Coronary artery (tissue), 2 donors: ENCODE measurements around the gene CRTC2.

Experiments used
- DNase-seq: peaks from one replicate; pipeline ENCODE4 v3.0.0-alpha.2; 2017; ENCODE audit warnings: low spot score
- H3K27ac ChIP-seq, 2 donors: fragments of 200-600 bp; sonication (generic); one replicate each; pipeline ENCODE4 v1.5.1; 2016 to 2019
- H3K4me3 ChIP-seq: fragments of 200-600 bp; sonication (generic); 2 replicates; pipeline ENCODE4 v1.5.1; 2016; ENCODE audit warnings: mild to moderate bottlenecking, moderate library complexity
- TF ChIP-seq, protein P1 (sequence below): fragments of 200-600 bp; sonication (generic); IDR thresholded peaks from one replicate; pipeline ENCODE4 v1.5.1; 2019; ENCODE audit warnings: antibody characterized with exemption

The CRTC2 gene

DNA sequence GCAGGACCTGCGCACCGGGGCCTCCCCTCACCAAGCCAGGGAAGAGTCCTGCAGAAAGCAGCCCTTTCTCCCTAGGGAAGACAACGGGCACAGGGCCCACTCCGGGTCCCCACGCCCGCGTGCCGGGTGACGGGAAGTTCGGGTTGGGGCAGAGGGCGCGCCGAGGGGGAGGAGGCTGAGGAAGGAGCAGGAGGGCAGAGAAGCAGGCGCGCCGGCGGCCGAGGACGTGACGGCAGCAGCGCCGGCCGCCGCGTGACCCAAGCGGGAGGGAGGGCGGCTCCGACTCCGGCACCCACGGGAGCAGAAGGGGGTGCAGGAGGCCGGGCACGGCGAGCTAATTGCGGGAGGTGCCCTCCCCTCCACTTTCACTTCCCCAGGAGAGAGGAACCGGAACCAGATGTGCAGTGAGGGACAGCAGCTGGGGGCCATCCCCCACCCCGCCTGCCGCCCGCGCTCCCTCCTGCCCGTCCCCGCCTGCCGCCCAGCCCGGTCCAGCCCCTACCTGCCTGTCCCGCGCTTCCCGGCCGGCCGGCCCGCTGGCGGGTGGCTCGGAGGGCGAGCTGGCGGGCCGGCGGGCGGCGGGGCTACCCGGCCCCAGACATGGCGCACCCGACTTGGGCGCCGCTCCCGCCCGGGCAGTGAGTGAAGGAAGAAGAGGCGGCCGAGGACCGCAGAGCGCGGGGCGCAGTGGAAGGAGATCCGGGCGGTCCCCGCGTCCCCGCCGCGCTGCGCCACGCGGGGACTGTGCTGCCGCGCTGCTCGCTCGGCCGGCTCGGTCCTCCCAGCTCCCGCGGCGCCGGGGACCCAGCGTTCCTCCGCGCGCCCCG, 12.4 kb downstream of the CRTC2 start:
- Histone ChIP-seq H3K27ac (peak overlapping the region; percentile 97 to 98), H3K4me3 (peak overlapping the region; percentile 89)
- peak; percentile 91 for DNase-seq
- TF ChIP-seq, protein P1, sequence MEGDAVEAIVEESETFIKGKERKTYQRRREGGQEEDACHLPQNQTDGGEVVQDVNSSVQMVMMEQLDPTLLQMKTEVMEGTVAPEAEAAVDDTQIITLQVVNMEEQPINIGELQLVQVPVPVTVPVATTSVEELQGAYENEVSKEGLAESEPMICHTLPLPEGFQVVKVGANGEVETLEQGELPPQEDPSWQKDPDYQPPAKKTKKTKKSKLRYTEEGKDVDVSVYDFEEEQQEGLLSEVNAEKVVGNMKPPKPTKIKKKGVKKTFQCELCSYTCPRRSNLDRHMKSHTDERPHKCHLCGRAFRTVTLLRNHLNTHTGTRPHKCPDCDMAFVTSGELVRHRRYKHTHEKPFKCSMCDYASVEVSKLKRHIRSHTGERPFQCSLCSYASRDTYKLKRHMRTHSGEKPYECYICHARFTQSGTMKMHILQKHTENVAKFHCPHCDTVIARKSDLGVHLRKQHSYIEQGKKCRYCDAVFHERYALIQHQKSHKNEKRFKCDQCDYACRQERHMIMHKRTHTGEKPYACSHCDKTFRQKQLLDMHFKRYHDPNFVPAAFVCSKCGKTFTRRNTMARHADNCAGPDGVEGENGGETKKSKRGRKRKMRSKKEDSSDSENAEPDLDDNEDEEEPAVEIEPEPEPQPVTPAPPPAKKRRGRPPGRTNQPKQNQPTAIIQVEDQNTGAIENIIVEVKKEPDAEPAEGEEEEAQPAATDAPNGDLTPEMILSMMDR, result no peak

DNA sequence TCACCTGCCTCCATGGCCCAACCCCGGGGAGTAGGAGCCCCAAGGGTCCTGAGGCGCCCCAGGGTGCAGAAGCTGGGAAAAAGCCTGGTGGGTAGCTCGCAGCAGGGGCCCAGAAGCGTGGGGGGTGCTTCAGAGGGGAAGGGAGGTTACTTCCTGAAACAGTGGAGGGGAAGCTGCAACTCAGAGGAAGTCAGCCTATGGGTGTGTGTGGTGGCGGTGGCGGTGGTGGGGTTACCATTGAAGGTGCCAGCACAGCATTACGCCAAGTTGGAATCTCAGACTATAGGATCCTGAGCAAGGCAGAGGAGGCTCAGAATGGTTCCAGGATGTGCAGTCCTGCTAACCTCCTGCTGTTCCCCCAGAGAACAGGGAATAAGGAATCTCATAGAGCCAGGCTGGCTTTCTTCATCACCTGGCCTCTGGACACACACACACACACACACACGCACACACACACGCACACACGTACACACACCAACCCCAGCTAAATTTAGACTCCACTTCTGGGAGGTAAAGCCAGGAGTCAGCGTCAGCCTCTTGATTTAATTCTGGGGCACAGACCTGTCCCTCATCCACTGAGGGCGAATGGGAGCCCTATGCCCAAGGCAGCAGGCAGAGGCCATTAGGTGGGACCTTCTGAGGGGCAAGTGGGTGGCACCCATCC, 13.1 kb downstream of the CRTC2 start:
- TF ChIP-seq, protein P1, result no peak
- peak overlapping the region; percentile 97 to 98 for H3K27ac ChIP-seq
- peak overlapping the region; percentile 89 for H3K4me3 ChIP-seq
- no peak for DNase-seq

DNA sequence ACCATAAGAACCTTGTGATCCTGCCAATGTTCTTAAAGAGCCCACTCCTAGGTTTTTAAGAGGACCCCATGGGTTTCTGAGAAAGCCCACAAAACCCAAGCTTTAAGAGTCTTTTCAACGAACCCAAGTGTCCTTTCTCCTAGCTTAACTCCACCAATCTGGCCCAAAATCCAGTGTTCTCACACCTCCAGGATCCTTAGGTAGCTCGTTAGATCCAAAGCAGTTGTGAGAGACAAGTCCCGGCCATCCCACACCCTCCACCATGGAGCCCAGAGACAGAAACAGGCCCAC, 13.6 kb downstream of the CRTC2 start:
- TF ChIP-seq, protein P1, result no peak
- peak overlapping the region; percentile 89 for H3K4me3 ChIP-seq
- peak overlapping the region; percentile 97 to 98 for H3K27ac ChIP-seq
- DNase-seq, result no peak

DNA sequence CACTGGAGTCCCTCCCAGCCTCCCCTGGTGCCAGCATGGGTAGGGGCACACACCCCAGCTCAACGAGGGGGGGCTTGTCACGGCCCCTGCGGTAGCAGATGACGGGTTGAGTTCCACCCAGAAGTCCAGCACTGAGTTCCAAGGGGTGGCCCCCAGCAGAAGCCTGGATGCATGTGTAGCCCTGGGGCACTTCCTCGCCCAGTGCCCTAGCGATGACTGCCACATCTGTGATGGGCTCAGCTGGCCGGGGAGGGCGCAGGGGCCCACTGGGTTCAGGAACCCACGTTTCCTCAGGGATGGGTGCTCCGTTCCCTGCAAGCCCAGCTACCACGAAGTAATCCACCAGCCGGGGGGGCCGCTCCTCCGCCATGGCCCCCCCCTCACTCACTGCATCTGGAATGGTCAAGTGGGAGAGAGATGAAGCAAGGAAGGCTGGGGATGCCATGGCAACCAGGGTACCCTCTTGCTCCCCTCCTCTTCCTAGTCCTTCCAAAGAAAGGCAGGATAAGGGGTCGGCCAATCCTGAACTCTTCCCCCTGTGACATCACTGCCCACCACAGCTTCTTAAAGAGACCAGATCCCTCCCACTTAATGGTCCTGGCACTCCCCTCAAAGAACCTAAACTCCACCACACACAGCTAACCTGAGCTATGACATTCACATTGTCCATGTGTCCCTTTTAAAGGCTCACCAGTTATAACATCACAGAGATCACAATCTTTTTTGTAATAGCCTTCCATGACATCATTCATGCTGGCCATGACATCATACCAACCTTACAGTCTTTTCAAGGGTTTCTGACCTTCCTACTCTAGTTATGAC, 14.2 kb downstream of the CRTC2 start:
- DNase-seq, result no peak
- TF ChIP-seq, protein P1, result no peak
- peak overlapping the region; percentile 89 for H3K4me3 ChIP-seq
- H3K27ac ChIP-seq, result peak overlapping the region; percentile 97 to 98

DNA sequence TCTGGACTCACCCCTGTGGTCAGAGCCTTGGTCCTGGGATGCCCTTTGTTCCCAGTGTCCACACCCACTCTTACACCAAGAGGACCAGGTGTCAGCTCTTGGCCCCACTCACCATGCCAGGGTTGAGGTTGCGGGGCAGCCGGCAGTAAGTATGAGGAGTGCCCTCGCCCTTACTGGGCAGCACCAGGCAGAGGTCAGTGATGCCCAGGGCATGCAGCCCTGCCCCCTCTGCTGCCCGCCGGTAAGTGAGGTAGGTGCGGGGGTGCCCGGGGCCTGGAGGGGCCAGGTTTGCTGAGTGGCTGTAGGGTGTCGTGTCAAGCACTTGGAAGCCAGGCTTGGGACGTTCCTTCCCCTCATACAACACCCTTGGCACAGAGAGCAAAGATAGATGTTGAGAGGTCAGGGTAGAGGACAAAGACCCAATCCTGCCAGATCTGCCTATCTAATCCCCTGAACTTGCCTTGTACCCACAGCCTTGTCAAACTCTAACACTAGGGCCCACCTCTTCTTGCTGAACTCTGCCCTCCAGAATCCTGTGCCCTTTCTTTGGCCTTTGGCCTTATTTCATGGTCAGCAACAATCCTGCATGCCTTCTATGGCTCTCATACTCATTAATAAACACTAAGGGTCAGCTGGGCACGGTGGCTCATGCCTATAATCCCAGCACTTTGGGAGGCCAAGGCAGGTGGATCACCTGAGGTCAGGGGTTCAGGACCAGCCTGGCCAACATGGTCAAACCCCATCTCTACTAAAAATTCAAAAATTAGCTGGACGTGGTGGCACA, 15.5 kb downstream of the CRTC2 start:
- Histone ChIP-seq H3K4me3 (no peak overlapping the region), H3K27ac (no peak overlapping the region)
- TF ChIP-seq, protein P1, result no peak
- no peak for DNase-seq

DNA sequence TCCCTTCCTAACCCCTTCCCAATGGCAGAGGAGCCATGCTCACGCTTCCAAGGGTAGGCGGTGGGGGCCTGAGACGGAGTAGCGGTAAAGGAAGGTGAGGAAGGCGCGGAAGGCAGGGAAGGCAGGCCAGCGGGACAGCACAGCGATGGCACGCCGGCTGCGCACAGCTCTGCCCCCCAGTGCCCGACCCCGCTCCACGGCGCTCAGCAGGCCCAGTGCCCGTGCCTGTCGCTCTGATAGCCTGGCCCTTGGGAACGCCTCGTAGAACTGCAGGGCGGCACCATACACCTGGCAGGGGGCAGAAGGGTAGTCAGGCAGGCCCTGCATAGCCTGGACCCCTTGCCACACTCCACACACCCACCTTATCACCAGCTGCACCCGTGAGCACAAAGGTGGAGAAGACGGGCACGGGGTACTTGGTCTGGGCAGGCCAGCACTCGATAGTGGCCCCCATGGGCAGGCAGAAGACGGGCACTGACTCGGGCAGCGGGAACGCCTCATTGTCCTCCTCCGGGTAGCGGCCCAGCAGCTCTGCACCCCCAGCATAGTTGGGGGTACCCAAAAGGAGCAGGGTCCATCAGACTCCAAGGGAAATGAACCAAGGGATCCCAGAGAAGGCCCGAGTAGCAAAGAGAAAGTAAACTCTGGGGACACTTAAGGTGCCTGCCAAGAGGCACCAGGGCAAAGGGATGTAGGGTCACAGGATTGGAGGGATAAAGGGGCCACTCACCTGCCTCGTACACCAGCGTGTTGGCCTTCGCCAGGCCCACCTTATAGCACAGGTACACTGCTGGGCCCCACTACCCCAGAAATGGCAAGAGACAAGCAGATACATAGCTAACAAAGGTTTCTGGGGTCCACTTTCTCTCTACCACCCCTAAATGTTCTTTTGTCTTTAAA, 16.3 kb downstream of the CRTC2 start:
- Histone ChIP-seq H3K4me3 (no peak overlapping the region), H3K27ac (no peak overlapping the region)
- TF ChIP-seq, protein P1, result no peak
- DNase-seq, result no peak
